Posterior cingulate gyrus (tissue), 11 donors: Measurements from ENCODE around the gene CDC34.
A peak's percentile ranks its signal among the peaks of the same experiment; 100 is the strongest.

Source experiments
- DNase-seq, 10 donors: peaks; one replicate each; pipeline versions ENCODE4 v3.0.0 to v3.0.0-alpha.2; 2020 to 2021; ENCODE audit warnings: mixed read lengths in 3 of 10
- intact Hi-C: fragments of 100-400 bp; cut with DNase I; formaldehyde crosslinking; loops from one replicate; pipeline ENCODE4 v1.15.1; 2023

Gene CDC34

DNA sequence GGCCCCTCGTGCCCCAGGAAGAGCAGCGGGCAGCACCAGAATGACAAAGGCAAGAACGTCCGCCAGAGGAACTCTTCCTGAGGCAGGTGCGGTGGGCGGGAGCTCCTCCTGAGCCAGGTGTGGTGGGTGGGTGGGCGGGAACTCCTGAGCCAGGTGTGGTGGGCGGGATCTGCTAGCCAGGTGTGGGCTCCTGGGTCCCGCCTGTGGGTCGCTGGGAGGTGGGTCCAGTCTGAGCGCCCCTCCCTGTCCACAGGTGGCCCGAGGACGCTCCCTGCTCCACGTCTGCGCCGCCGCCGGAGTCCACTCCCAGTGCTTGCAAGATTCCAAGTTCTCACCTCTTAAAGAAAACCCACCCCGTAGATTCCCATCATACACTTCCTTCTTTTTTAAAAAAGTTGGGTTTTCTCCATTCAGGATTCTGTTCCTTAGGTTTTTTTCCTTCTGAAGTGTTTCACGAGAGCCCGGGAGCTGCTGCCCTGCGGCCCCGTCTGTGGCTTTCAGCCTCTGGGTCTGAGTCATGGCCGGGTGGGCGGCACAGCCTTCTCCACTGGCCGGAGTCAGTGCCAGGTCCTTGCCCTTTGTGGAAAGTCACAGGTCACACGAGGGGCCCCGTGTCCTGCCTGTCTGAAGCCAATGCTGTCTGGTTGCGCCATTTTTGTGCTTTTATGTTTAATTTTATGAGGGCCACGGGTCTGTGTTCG is 51.1 kb downstream of the CDC34 start:
- DNase-seq, result no peak
- intact Hi-C loops, result no loop called here

- peak in 1 of 10 donors; percentile 82 for DNase-seq
- intact Hi-C loops, result no loop called here
These were observed 51.8 kb downstream of the CDC34 start for GRCh38 chr19:583198-583967.

DNA sequence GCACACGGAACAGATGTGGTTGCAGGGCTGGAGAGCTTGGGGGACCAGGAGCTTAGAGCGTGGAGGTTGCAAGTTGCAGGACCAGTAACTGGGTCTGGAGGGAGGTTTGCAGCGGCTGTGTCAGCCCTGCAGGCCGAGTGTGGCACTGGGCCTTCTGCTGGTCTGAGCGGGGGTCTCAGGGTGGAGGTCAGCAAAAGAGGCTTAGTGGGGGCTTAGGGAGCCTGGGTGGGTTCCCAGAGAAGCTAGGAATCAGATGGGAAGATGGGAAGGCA is 52.3 kb downstream of the CDC34 start:
- DNase-seq, result no peak
- intact Hi-C loops, result no loop called here

DNA sequence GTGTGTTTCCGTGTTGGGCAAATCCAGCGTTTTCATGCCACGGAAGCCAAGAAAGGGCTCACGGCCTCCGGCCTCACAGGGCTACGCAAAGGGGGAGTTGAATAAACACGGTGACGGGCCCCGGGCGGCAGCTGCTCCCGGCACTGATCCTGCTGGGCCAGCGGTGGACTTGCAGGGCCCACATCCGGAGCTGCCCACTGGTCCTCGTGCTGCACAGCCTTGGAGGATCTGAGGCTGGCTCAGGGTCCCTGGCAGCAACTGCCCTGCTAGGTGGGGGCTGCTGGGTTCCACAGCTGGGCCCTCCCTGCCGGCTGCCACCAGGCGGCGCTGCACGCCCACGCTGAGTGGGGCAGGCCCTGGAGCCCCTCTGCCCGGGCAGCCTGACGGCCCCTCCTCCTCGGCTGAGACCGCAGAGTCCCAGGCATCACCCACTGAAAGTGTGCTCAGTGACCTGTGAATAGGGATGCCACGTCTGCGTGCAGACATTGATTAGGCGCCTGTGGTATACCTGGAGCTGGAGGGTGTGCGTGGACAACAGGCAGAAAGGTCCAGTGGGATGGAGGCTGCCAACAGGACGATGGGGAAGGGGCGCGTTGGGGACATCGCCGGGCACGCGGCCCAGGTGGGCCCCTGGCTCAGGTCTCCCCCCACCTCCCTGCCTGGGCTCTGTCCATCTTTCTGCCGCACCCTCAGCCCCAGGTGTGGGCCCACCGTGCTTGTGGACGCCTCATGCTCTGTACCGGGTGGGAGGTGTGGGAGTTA is 52.9 kb downstream of the CDC34 start:
- intact Hi-C loops, result loop anchor here (5.0 kb wide), 1 partner anchor 148 kb away; no protein-coding TSS in a partner anchor

DNA sequence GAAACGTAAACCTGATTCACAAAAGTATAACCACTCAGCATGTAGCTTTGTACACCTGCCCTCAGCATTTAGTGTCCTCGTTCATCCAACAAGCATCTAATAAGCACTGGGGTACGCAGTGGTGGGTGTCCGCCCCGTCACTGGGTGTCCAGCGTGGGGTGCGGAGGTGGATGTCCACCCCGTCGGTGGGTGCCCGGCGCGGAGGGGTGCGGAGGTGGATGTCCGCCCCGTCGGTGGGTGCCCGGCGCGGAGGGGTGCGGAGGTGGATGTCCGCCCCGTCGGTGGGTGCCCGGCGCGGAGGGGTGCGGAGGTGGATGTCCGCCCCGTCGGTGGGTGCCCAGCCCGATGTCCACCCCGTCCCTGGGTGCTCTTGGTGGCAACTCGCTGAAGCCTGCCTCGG is 53.6 kb downstream of the CDC34 start:
- intact Hi-C loops, result loop anchor here (5.0 kb wide), 1 partner anchor 147 kb away; no protein-coding TSS in a partner anchor
- DNase-seq, result peak in 1 of 10 donors; percentile 82

More for the DNA sequence above, 52.9 kb downstream of the CDC34 start:
- DNase-seq, result peak in 7 of 10 donors; percentile 58 to 96 (median 68)

- peak in 2 of 10 donors; percentile 1 to 82 for DNase-seq
- intact Hi-C loops, result loop anchor here (5.0 kb wide), 1 partner anchor 147 kb away; no protein-coding TSS in a partner anchor
These were observed 54.1 kb downstream of the CDC34 start for GRCh38 chr19:585551-586110.

DNA sequence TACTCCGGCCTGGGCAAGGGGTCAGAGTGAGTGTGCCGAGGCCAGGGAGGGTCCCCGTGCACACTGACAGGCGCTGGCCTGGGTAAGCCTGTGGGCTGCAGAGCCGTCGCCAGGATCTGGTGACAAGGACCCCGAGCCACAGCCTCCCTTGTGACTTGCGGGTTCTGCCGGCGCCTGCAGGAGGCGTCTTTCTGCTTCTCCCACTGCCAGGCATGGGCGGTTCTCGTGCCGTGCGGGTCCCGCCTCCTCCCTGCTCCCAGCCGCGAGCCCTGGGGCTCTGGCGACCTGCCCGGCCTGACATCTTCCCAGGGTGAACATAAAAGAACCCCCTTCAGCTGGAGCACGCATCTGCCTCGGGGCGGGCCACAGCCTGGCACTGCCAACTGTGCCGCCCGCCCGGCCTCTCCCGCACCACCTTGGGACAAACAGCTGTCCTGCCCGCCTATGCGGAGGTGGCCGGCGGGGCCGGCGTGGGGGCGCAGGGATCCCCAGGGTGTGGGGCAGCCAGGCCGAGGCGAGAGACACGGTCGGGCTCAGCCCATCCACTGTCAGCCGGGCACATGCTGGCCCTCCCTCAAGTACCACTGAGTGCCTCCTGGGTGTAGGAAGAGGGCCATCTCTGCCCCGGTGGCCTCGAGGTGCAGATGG is 56.7 kb downstream of the CDC34 start:
- peak; percentile 82 to 99 (median 90) for DNase-seq
- intact Hi-C loops, result loop anchor here (5.0 kb wide), 1 partner anchor 144 kb away; no protein-coding TSS in a partner anchor

DNA sequence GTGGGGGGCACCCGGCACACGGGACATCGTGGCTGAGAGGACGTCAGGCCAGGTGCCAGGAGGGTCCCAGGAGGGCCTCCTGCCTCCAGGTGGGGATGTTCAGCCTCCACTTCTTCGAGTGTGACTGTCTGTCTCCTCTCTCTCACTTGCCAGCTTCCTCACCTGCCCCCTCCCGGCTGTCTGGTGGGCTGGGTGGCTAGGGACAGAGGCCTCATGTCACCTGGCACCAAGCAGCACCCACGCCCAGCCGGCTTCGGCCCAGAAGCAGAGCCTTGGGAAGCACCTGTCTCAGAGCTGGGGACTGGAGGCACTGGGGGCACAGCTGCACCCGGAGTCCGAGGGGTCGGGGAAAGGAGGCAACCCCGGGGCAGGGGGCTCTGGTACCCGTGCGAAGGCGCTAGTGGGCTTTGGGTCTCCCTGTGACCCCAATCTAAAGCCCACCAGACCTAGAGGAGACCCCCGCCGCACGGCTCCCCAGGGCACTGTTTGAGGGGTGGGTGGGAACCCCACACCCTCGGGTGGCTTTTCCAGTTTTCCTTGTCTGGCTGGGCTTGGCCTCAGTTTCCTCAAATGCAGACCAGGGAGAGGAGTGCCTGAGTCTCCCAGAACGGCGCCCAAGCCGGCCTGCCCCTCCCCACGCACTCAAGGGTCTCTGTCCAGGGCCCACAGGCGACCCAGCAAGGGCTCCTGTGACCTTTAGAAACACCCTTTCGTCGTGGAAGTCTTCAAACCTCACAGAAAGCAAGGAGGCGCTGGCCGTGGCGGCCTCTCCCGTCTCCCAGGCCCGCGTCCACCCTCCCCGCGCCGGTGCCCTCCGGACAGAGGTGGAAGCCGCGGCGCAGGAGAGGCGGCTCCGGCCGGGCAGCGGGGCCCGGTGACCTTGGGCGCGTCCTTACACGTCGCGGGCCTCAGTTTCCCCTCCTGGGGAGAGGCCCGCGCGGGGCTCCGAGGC is 57.5 kb downstream of the CDC34 start:
- intact Hi-C loops, result loop anchor here (5.0 kb wide), 1 partner anchor 143 kb away; no protein-coding TSS in a partner anchor
- peak in 1 of 10 donors; percentile 89 for DNase-seq

GRCh38 chr19:589693-590395 is 58.3 kb downstream of the CDC34 start, which contains the start of gene HCN2:
Gene HCN2 (plus strand): TSS chr19:589881. CDS start chr19:589946, 65 bp downstream.
- intact Hi-C loops, result loop anchor here (5.0 kb wide), 1 partner anchor 142 kb away; no protein-coding TSS in a partner anchor
- no peak for DNase-seq

- no peak for DNase-seq
- intact Hi-C loops, result no loop called here
These were observed 58.8 kb downstream of the CDC34 start for GRCh38 chr19:590396-590745.

- no peak for DNase-seq
- intact Hi-C loops, result no loop called here
These were observed 59.2 kb downstream of the CDC34 start for GRCh38 chr19:590750-591098.

DNA sequence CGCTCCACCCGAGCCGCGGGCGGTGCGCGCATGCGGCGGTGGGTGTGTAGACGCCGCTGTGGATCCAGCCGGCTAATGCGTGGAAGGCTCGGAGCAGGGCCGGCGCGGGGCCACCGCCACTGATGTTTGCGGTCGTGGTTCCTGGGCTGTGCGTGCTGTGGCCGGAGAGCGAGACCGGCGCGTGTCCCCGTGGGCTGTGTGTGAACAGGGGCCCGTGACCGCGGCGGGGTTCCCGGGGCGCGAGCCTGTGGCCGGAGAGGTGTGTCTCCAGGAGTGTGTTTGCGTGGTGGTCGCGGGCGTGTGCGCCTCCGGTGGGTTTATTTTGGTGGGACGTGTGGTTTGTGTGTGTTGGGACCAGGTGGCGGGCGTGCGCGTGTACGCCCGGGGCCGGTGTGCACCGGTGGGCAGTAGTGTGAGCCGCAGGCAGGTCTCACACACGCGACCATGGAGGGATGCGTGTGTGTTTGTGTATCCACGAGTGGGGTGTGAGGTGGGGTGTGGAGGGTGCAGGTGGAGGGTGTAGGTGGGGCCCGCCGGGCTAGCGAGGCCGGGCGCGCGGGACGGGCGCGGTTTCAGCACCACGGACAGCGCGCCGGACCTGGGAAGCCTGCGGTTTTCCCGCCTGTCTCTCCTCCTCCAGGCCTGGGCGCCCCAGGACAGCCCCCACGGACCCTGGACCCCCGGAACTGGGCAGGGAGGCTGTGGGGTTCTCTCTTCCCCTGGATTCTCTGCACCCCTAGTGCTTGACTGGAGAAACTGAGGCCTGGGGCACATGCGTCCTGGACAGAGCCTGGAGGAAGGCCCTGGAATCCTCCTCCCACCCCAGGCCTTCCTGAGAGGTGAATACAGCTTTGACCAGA is 59.8 kb downstream of the CDC34 start:
- DNase-seq, result peak in 2 of 10 donors; percentile 64 to 86
- intact Hi-C loops, result no loop called here
